Measurements from ENCODE around the gene DAB1.

GRCh38 chr1:56968878-56969495 is 454.9 kb downstream of the DAB1 start:
- TF ChIP-seq, protein P1, sequence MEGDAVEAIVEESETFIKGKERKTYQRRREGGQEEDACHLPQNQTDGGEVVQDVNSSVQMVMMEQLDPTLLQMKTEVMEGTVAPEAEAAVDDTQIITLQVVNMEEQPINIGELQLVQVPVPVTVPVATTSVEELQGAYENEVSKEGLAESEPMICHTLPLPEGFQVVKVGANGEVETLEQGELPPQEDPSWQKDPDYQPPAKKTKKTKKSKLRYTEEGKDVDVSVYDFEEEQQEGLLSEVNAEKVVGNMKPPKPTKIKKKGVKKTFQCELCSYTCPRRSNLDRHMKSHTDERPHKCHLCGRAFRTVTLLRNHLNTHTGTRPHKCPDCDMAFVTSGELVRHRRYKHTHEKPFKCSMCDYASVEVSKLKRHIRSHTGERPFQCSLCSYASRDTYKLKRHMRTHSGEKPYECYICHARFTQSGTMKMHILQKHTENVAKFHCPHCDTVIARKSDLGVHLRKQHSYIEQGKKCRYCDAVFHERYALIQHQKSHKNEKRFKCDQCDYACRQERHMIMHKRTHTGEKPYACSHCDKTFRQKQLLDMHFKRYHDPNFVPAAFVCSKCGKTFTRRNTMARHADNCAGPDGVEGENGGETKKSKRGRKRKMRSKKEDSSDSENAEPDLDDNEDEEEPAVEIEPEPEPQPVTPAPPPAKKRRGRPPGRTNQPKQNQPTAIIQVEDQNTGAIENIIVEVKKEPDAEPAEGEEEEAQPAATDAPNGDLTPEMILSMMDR (IDR thresholded peaks at IDR 0.05; ENCODE audit: insufficient read depth, low read length, poor library complexity, severe bottlenecking): no peak
- TF ChIP-seq EZH2phosphoT487 (conservative IDR thresholded peaks at IDR 0.05; ENCODE audit: low read length): no peak
